NT2/D1 (cell line): Measurements from ENCODE around the gene AHRR.

ENCODE experiments used
- YY1 ChIP-seq: IDR thresholded peaks from 2 replicates; pipeline ENCODE4 v1.6.1; 2011; ENCODE audit not compliant: insufficient read length, insufficient read depth
- ZNF274 ChIP-seq: IDR thresholded peaks from 2 replicates; pipeline ENCODE4 v1.6.1; 2011; ENCODE audit warnings: mild to moderate bottlenecking, low read depth, low read length

DNA sequence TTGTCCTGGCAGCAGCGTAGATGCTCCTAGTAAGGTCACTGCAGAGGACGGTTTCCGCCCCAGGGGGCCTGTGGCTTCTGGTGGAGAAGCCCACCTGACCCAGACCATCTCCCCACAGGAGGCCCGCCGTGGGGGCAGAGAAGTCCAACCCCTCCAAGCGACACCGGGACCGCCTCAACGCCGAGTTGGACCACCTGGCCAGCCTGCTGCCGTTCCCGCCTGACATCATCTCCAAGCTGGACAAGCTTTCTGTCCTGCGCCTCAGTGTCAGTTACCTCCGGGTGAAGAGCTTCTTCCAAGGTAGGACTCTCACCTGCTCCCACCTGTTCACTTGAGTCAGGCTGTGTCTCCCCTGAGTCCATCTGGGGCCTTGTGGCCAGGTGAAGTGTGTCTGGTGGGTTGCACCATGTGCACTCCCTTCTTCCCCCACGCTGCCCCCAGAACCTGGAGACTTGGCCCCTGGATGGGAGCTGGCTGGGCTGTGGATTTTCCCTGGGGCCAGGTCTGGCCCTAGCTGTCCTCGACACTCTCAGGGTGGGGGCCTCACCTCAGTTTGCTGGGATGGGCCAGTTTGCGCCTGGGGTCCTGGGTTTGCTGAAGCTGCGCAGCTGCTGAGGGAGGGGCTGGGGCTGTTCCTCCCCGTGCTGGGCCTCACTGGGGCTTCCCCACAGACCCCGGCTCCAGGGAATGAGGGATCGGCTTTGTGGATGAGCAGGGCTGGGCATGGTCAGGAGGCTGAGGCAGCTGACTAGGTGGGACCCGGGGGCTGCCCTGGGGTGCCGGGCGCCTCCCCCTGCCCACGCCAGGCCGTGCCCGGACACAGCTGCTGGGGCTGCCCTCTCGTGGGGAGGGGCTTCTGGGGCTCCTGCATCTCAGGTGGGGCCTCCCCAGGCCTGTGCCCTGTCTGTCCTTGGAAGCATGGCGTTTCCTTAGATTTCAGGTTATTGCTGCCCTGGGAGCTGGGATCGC is 32.4 kb downstream of the AHRR start:
- TF ChIP-seq YY1 (no peak), ZNF274 (no peak)
